8988T (cell line): ENCODE measurements around the gene SLC38A3.

Source experiments
- DNase-seq: peaks from one replicate; pipeline ENCODE4 v3.0.0; 2011

SLC38A3 gene

DNA sequence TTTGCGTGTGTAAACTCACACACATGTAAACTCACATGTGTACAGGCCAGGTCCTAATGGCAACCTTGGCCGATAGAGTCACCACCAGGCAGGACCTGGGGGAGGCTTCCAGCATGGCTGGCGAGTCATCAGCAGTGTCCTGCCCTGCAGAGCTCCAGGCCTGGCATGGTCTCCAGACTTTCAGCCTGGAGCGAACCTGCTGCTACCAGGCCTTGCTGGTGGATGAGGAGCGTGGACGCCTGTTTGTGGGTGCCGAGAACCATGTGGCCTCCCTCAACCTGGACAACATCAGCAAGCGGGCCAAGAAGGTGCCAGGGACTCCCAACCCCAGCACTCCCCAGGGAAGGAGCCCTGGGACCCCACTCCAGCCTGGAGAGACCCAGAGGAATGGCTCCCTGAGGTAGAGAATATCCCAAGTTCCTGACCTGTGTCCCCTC lies 64.9 kb downstream of the SLC38A3 start:
- DNase-seq = no peak

DNA sequence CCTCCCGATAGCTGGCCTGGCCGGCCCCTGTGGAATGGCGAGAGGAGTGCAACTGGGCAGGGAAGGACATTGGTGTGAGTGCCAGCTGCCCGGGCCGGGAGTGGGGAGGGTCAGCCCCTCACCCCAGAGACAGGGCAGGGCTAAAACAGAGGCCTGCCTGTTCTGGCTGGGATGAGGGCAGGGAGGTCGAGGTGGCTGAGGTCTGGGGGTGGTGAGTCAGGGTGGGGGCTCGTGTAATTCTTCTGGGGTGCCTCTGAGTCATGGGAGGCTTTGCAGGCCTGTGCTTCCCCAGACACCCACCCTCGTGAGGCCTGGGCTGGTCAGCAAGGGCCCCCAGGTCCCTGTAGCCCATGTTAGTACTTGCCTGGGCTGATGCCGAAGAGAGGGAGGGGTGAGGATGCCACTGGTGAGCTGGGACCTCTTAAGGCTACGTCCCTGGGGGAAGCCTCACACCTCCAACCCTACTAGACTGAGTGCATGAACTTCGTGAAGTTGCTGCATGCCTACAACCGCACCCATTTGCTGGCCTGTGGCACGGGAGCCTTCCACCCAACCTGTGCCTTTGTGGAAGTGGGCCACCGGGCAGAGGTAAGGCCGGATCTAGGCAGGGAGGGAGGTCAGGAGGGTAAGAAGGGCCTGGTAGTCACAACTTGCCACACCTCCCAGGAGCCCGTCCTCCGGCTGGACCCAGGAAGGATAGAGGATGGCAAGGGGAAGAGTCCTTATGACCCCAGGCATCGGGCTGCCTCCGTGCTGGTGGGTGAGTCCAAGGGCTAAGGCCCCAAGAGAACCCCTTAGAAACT lies 65.6 kb downstream of the SLC38A3 start:
- DNase-seq = no peak
